ENCODE measurements around the gene CDH4. TPM values are rescaled to one million over a fixed set of nuclear protein-coding genes. Genes with fewer than 3 reads are reported as not detected.

Gene CDH4
- total RNA-seq, 1 donor from 2014 or later, result 2.9 TPM

DNA sequence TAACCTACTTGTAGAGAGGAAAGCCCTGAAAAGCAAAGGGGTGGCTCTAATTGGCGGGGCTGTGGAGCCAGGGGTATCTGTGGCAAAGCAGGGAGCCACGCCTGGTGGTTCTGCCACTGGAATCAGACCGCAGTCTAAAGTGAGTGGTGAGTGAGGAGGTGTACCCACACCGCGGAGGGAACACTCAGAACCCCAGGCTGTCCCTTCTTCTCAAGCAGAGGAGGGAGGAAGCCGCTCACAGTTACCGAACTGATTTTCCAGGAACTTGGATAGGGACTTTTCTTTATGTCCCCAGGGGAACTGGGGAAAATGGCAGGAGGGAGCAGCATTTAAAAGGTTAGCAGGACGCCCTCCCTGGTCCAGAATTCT is 526.4 kb downstream of the CDH4 start:
- Histone ChIP-seq H3K27me3 (peaks cover 38% of the 10 kb centered on the region), H3K4me3 (no peak overlapping the region), H3K27ac (no peak overlapping the region), H3K4me1 (no peaks in the 10 kb centered on the region), H3K79me2 (ENCODE audit: low read depth) (no peaks in the 10 kb centered on the region), H3F3A (ENCODE audit: low read depth) (no peaks in the 10 kb centered on the region), H3K9me3 (ENCODE audit: low read depth) (no peaks in the 10 kb centered on the region), H3K36me3 (no peaks in the 10 kb centered on the region), H4K20me1 (ENCODE audit: low read depth) (no peaks in the 10 kb centered on the region), H2AFZ (replicated peaks) (no peak overlapping the region), H3K9ac (no peak overlapping the region), H3K4me2 (no peak overlapping the region)
- peaks cover 2% of the 10 kb centered on the region for H3K27me3 Mint-ChIP-seq (ENCODE audit: insufficient read depth, low read depth)
- peaks cover 12% of the 10 kb centered on the region for H3K9me3 Mint-ChIP-seq
- no peaks in the 10 kb centered on the region for H3K4me1 Mint-ChIP-seq
- TF ChIP-seq EZH2phosphoT487 (IDR thresholded peaks at IDR 0.05), result no peak
- no peak for TF ChIP-seq EZH2 (IDR thresholded peaks at IDR 0.05)
- TF ChIP-seq, protein P1, sequence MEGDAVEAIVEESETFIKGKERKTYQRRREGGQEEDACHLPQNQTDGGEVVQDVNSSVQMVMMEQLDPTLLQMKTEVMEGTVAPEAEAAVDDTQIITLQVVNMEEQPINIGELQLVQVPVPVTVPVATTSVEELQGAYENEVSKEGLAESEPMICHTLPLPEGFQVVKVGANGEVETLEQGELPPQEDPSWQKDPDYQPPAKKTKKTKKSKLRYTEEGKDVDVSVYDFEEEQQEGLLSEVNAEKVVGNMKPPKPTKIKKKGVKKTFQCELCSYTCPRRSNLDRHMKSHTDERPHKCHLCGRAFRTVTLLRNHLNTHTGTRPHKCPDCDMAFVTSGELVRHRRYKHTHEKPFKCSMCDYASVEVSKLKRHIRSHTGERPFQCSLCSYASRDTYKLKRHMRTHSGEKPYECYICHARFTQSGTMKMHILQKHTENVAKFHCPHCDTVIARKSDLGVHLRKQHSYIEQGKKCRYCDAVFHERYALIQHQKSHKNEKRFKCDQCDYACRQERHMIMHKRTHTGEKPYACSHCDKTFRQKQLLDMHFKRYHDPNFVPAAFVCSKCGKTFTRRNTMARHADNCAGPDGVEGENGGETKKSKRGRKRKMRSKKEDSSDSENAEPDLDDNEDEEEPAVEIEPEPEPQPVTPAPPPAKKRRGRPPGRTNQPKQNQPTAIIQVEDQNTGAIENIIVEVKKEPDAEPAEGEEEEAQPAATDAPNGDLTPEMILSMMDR (IDR thresholded peaks at IDR 0.05), result no peak
- no peak overlapping the region for H3K4me3 Mint-ChIP-seq
- peaks cover 5% of the 10 kb centered on the region for H3K36me3 Mint-ChIP-seq
- H3K27ac Mint-ChIP-seq, result no peak overlapping the region
- no peak for DNase-seq (ENCODE audit: low spot score)

DNA sequence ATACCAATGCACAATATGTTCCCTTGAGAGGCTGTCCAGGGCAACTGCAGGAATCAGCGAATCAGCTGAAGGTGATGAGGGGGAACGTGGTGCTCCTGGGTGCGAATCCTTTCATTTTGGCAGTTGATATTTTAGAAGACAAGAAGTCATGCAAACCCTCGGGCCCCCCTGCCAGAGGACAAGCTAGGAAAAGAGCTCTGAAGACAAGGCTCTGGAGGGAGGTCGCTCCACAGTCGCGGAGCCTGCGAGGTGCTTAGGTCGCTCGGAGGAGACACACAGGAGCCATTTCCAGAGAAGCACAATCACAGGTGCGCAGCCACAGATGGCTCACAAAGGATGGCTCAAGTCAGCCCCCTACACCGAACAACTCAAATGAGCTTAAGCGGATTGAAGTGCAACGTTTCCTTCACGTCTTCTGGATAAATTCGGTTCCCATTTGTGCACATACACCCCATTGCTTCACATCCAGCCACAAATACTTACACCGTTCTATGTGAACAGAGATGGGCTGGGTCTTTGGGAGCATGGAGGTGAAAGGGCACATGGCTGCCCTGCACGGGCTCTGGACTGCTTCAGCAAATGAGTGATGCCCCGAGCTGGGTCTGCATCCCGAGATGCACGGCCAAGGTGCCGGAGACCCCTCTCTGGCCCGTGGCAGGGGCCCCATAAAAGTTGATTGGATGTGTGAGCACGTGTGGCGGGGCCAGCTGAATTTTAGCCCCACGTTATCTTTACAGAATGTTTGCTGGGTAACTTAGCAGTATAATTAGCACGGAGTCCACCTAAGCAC is 527.3 kb downstream of the CDH4 start:
- peaks cover 2% of the 10 kb centered on the region for H3K27me3 Mint-ChIP-seq (ENCODE audit: insufficient read depth, low read depth)
- H3K36me3 Mint-ChIP-seq, result peaks cover 5% of the 10 kb centered on the region
- Histone ChIP-seq H3F3A (ENCODE audit: low read depth) (no peaks in the 10 kb centered on the region), H3K27ac (no peak overlapping the region), H4K20me1 (ENCODE audit: low read depth) (no peaks in the 10 kb centered on the region), H3K4me3 (no peak overlapping the region), H3K4me2 (no peak overlapping the region), H3K79me2 (ENCODE audit: low read depth) (no peaks in the 10 kb centered on the region), H3K9ac (no peak overlapping the region), H2AFZ (replicated peaks) (no peak overlapping the region), H3K9me3 (ENCODE audit: low read depth) (no peaks in the 10 kb centered on the region), H3K36me3 (no peaks in the 10 kb centered on the region), H3K4me1 (no peaks in the 10 kb centered on the region), H3K27me3 (peaks cover 39% of the 10 kb centered on the region)
- H3K9me3 Mint-ChIP-seq, result peaks cover 12% of the 10 kb centered on the region
- TF ChIP-seq, protein P1 (IDR thresholded peaks at IDR 0.05), result no peak
- TF ChIP-seq EZH2 (IDR thresholded peaks at IDR 0.05), result no peak
- TF ChIP-seq EZH2phosphoT487 (IDR thresholded peaks at IDR 0.05), result no peak
- H3K4me1 Mint-ChIP-seq, result no peaks in the 10 kb centered on the region
- H3K4me3 Mint-ChIP-seq, result no peak overlapping the region
- no peak overlapping the region for H3K27ac Mint-ChIP-seq
- DNase-seq (ENCODE audit: low spot score), result no peak

- H3K27me3 Mint-ChIP-seq (ENCODE audit: insufficient read depth, low read depth), result peaks cover 2% of the 10 kb centered on the region
- no peaks in the 10 kb centered on the region for H3F3A ChIP-seq (ENCODE audit: low read depth)
These were observed 528.0 kb downstream of the CDH4 start for GRCh38 chr20:61780066-61780465.

More at GRCh38 chr20:61780066-61780465, 528.0 kb downstream of the CDH4 start:
- no peaks in the 10 kb centered on the region for H3K79me2 ChIP-seq (ENCODE audit: low read depth)
- no peak overlapping the region for H2AFZ ChIP-seq (replicated peaks)
- no peak overlapping the region for H3K4me3 ChIP-seq
- DNase-seq (ENCODE audit: low spot score), result no peak
- TF ChIP-seq, protein P1 (IDR thresholded peaks at IDR 0.05), result no peak
- TF ChIP-seq EZH2 (IDR thresholded peaks at IDR 0.05) (no peak), EZH2phosphoT487 (IDR thresholded peaks at IDR 0.05) (no peak)
- Mint-ChIP-seq H3K9me3 (peaks cover 12% of the 10 kb centered on the region), H3K4me1 (no peaks in the 10 kb centered on the region), H3K4me3 (no peak overlapping the region), H3K27ac (no peak overlapping the region), H3K36me3 (peaks cover 2% of the 10 kb centered on the region)
- no peak overlapping the region for H3K9ac ChIP-seq
- H3K9me3 ChIP-seq (ENCODE audit: low read depth), result no peaks in the 10 kb centered on the region
- no peaks in the 10 kb centered on the region for H4K20me1 ChIP-seq (ENCODE audit: low read depth)
- no peaks in the 10 kb centered on the region for H3K36me3 ChIP-seq
- H3K27me3 ChIP-seq, result peaks cover 39% of the 10 kb centered on the region
- no peak overlapping the region for H3K4me2 ChIP-seq
- no peak overlapping the region for H3K27ac ChIP-seq
- no peaks in the 10 kb centered on the region for H3K4me1 ChIP-seq

All from neural progenitor cell (in vitro differentiated cells).